HG02938 (cell line): ENCODE results near the gene MEAK7.
"Not testable (repeated sequence)": the region's sequence is repeated elsewhere in the genome, so short reads cannot be mapped to it uniquely, and the experiment has no call there.

Experiments
- ATAC-seq: cut with Tn5 transposase; IDR thresholded peaks from one replicate; pipeline ENCODE4 v1.9.1; 2021; ENCODE audit warnings: mild to moderate bottlenecking, moderate library complexity; ENCODE audit not compliant: unreplicated experiment

Gene MEAK7

DNA sequence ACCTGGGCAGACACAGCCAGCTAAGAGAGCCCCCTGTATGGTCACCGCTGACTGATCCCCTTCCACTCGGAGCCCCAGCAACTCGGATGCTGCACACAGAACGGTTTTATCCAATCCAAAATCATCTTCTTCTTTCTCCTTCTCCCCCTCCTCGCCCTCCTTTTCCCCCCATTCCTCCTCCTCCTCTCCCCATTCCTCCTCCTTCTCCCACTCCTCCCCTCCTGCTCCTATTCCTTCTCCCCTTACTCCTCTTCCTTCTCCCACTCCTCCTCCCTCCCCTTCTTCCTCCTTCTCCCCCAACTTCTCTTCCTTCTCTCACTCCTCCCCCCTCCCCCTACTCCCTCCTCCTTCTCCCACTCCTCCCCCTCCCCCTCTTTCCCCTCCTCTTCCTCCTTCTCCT, 30.4 kb upstream of the MEAK7 start:
- no peak for ATAC-seq

DNA sequence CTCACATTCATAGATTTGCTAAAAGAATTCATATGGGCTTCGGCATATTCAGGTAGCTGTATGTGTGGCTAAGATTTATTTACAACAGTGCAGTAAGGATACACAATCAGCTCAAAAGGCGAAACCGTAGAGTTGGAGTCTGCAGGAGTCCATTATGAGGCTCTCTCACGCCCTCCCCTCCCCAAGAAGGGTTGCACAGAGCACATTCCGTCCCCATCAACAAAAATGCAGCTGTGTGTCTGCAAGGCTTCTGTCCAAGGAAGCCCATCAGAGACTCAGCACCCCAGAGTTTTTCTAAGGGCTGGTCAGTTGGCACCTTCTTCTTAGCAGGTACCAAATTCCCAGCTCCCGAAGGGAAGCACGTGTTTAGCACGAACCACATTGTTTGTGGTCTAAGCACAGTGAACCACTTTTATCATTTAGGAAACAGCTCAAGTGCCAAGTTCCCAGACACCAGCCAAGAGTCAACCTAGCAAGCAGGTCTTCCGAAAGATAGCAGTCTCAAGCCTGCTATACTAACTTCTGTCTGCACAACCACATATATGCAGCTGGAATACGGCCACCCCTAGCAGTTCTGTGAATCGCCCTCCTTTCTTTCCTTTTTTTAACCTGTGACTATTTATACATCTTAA, 28.5 kb upstream of the MEAK7 start:
- no peak for ATAC-seq

DNA sequence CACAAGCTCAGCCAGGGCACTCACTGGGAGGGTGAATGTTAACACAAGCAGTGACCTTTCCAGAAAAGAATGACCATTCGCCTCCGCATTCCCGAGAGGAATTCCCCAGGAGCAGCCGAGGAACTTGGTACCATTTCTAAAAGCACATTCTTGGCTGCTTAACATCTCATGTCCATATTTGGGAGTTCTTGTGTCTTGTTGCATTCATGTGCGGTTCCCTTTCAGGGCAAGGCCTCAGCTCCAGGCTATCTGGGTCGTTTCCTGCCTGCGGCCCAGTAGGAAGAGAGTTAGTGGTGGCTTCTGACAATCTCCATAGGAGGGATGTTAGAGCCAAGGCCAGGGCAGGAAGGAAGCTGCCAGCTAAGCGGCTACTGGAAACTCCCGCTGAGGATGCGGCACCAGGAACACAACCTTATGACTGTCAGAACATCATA, 27.8 kb upstream of the MEAK7 start:
- ATAC-seq, result no peak

DNA sequence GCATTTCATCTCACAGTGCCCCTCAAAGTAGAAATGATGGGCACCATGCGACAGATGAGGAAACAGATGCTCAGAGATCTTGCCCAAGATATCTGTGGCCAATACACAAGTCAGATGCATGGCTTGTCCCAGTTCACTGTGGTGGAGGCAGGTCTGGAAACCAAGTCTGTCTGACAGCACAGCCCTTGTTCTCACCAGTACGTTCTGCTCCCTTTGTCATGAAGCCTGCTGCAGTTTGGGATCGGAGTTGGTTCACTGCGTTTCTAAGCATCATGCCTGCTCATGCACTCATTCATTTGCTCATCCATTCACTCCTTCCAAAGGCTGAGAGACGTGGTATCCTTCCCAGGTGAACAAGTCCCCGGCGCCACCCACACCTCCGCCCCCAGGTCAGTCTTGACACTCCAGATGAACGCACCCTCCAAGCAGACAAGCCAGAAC, 27.2 kb upstream of the MEAK7 start:
- ATAC-seq, result no peak

DNA sequence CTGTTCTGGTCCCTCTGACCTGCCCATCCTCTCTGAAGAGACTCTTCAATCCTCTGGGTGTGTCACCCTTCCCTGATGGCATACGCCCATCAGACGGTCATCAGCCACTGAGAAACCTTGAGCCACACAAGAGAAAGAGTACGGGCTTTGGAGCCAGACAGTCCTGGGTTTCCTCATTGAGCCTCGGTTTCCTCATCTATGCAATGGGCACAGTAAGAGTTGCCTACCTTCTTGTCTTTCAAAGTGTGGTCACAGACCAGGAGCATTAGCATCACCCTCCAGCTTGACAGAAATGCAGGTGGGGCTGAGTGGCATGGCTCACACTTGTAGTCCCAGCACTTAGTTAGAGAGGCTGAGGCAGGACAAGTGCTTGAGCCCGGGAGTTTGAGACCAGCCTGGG, 26.1 kb upstream of the MEAK7 start:
- no peak for ATAC-seq

DNA sequence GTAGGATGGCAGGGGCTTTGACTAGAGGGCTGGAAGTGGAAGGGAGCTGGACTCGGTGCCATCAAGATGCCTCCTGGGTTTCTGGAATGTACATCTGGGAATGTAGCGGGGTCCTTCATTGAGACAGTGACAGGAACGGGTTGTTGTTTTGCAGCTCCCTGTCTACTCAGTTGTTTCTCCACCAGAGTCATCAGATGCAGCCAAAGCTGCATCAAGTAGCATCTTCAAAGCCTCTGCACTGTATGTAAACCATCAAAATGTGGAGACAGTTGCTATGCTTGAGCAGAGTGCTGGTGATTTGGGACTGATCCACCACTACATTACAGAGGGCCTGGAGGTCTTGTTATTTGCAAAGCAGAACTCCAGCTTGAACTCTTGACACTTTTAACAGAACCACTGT, 25.1 kb upstream of the MEAK7 start:
- ATAC-seq, result no peak

DNA sequence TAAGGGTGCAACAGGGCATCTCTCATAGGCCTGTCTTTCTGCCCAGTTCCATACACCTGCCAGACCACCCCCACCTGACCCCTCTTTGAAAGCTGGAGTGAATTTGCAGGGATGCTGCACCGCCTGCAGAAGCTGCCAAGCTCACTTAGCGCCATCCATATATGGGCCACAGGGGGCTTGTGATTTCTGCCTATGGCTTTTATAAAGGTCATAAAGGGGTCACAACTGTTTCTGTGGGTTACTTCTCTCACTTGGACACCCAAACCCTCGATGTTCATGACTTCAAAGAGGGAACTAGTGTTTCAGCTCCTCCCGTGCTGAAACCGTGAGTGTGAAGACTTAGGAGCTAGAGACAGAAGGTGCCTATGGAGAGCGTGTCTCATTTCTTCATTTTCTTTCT, 23.9 kb upstream of the MEAK7 start:
- no peak for ATAC-seq

DNA sequence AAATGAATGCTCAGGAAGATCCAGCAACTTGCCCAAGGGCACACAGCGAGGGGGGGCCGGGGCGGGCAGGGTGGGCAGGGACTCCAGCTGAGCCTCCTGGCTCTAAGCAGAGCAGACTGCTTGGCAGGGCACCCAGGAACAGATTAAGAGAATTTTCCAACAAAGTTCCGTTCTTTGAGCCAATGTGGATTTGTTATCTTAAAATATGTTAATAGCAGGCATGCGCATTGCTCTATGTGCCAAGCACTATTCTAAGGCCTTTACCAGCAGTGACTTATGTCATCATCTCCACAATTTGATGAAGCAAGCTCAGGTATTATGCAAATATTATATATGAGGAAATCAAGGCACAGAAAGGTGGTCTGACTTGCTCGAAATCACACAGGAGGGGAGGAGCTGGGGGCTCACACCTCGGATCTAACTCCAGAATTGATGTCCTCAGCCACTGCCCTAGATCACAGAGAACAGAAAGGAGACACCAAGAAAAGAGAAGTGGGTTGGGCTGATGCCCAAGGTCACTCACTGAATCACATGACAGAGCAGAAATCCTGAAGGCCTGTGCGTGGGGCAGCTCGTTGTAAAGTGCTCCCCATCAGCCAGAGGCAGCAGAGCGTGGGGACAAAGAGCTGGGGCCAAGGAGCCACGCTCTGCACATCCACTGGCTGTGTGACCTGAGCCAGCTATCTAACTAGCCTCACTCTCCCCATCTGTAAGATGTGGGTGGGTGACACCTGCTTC, 23.2 kb upstream of the MEAK7 start:
- no peak for ATAC-seq

DNA sequence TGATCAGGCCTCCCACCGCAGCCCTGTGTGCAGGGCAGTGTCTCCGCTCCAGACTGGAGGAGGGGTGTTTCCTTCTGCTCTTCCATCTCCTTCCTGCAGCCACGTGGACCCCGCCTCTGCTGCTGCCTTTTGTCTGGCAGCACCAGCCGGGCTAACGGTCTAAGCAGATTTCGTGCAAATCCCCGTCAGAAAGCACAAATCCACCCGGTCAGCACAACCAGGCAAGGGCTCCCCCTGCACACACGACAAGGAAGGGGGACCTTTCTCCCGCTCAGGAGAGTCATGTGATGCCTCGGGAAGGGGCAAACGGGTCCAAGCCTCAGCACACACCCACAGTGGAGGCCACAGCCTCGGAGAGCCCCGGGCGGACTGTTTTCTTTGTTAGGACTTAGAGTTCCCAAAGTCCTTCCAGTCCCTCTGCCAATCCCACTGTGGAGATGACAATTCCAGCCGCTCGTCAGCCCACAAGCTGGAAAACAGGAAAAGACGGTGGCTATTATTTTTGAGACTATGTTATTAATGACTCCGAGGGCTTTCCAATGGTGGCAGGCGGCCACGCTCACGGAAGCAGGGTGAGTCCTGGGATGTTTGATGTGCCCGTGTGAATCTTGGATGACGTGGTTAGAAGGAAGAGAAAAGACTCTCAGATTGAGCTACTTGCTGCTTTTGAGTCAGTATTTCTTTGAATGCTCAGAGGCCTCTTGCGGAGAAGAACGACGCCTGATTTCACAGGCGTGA, 22.5 kb upstream of the MEAK7 start:
- ATAC-seq, result no peak

DNA sequence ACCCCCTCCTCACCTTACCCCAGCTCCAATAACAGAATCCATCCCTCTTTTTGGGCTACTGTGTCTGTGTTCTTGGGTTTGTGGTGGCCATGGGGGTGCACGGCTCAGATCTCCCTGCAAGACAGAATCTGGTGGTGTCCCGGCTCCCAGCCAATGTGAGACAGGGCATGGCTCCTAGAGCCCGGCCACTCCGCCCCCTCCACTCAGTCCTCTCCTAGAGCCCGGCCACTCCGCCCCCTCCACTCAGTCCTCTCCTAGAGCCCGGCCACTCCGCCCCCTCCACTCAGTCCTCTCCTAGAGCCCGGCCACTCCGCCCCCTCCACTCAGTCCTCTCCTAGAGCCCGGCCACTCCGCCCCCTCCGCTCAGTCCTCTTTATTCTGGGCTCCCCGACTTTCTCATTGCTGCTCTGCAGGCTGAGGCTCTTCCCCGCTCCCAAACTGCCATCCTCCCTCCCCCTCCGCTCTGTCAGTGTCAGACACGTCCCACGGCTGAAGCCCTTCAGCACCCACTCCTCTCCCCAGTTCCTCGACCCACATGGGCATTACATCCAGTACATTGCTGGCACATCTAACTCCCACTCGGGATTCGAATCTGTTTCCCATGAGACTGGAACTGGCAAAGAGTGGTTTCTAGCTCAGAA, 20.6 kb upstream of the MEAK7 start:
- not testable (repeated sequence) for ATAC-seq

DNA sequence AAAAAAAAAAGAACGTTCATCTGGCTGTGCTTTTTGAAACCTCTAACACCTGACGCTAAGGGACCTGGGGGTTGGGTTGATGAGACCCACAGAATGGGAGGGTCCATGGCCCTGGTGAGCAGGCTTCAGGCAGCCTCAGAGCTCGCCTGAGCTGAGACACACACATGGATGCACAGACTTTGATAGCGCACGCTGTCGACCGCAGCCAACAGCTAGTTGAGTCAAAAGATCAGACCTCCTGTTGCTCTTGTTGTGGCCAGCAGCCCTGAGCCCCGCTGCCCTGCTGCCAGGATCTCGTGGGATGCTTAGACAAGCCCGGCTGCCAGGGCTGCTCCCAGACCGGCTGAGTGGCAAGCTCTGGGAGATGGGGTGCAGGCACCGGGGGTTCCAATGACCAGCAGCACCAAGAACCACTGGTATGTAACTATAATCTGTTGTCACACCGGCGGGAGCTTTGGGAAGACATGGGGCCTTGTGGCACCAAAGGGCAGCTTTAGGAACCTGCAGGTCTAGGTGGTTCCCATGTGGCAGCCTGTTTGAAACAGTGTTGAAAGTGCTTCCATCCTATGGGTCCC, 20.0 kb upstream of the MEAK7 start:
- ATAC-seq, result no peak

DNA sequence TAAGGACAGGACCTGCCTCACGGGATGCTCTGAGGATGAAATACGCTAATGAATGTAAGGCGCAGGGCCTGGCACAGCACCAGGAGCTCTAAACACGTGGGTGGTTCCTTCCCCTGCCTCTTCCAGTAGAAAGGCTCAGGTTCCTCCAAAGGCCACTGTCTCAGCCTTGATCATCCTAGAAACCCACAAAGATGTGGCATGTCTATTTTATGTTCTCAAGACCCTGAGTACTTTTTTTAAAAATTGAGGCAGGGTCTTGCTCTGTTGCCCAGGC, 17.0 kb upstream of the MEAK7 start:
- no peak for ATAC-seq

DNA sequence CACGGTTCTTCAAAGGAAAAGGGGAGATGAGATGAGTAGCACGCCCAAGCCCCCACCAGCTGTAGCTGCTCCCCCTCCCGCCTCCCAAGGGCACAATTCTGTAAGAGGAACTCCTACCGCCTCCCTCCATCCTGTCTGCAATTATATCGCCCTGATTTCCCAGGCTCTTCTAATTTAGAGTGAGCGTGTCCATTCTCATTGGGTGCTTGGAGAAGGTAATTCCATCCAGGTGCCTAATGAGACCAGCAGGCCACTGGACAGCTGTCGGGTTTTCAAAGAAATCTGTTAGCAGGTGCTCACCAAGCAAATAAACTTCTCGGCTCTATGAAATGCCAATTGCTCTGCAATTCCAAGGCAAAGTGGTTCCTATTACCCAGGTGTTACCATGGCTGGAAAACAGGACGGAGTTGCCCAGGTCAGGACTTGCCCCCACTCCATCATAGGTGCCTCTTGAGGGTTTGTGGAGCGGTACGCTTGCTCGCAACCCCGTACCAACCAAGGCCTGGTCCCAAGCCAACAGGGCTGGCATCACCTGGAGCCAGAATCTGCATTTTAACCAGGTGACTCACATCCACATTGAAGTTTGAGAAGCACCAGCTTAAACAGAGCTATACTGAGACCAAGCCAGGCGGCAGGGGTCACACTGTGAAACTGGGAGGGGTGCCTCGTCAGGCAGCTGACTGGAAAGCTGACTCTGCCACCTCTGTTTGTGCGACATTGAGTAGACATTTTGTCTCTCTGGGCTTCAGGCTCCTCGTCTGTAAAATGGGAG, 16.5 kb upstream of the MEAK7 start:
- ATAC-seq, result no peak

DNA sequence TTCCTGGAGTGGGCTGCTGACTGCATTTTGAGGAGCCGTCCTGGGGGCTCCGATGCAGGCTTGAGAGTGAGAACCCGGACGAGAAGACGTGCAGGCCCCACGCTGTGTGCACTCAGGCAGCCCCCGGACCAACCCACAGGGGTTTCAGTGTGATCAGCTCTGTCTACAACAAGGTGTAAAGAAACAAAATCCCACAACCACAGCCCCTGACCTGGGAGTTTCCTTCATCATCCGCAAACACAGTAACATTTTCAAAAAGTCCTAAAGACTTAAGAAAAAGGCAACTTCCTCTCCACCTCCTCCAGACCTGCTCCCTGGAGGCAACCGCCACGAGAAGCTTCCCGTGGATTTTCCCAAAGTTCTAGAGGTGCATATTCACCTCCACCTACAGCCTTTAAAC, 15.4 kb upstream of the MEAK7 start:
- ATAC-seq, result no peak

DNA sequence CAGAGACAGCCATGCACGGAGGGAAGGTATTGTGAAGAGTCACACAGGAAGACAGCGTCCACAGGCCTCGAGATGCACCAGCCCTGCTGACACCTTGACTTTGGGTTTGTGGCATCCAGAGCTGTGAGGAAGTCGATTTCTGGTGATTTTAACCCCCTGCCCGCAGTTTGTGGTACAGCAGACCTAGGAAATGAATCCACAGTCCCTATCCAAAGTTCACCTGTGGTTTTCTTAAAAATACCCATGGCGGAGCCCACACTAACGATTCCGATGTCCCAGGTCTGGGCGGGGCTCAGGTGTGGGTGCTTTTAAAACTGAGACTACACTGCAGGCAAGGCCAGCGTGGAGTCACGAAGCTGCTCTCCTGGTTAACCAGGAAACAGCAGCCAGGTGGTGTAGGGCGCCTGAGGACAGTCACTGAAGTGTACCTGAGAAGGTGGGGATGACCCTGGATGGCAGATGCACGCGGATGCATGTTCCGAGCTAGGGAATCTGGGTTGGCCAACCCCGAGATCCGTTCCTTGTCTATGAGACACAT, 14.4 kb upstream of the MEAK7 start:
- ATAC-seq, result no peak

DNA sequence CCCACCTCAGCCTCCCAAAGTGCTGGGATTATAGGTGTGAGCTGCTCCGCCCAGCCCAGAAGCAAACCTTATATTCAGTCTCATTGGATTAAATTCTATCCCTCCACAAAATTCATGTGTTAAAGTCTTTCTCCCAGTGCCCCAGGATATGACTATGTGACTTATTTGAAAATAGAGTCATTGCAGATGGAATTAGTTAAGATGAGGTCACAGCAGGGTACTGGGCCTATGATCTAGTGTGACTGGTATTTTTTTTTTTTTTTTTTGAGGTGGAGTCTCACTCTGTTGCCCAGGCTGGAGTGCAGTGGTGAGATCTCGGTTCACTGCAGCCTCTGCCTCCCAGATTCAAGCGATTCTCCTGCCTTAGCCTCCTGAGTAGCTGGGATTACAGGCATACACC, 13.8 kb upstream of the MEAK7 start:
- ATAC-seq, result not testable (repeated sequence)

DNA sequence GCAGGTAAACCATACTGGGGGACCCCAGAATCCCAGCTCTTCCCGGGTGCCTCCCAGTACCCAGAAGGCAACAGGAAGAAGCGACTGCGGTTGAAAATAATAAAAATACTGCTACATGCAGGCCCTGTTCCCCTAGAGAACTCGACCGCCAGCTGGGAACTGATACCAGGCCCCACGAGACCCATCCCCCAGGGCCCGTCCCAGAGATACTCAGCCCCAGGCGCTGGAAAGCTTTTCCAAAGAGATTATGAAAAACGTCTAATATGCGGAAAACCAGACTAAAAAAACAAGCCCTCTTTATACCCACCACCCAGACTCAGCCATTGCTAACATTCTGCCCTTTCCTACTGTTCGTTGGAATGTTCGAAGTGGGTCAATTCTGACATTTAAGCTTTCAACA, 12.9 kb upstream of the MEAK7 start:
- no peak for ATAC-seq

DNA sequence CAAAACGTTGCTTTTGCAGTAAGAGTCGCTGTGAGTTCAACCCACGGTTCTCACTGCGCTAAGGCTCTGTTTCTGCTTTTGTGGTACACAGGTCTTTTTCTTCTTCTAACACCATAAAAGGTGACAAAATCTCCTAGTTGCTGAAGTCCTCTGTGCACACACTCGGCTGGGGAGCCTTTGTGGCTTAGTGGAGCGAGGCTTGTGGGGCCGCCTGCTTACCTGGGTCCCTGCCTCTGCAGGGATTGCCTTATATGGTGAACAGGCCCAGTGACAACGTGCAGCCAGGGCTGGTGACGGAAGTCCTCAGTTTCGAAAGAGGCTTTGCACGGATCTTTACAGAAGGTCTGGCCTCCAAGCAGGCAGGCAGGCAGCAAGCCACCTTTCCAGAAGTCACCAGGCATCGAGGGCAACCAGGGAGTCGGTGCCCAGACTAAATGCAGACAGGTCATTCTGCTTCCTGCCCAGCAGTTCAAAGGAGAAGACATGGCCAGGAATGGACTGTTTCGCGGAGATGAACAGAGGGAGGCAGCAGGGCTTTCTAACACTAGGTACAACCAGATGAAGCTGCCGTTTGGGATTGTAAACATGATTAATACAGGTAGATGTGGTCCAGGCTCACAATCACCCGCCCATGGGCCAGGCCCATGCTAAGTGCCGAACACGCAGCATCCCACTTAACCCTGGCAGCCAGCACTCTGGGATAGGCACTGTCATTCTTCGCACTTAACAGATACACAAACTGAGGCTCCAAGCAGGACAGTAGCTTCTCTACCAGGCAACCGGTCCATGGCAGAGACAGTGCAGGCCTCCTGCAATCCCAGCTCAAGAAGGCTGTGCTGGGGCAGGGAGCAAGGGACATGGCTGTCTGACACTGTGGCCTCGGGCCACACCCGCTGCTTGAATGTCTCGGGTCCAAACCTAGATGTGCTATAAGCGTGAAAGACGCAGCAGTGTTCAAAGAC, 10.7 kb upstream of the MEAK7 start:
- peak; percentile 73 for ATAC-seq

DNA sequence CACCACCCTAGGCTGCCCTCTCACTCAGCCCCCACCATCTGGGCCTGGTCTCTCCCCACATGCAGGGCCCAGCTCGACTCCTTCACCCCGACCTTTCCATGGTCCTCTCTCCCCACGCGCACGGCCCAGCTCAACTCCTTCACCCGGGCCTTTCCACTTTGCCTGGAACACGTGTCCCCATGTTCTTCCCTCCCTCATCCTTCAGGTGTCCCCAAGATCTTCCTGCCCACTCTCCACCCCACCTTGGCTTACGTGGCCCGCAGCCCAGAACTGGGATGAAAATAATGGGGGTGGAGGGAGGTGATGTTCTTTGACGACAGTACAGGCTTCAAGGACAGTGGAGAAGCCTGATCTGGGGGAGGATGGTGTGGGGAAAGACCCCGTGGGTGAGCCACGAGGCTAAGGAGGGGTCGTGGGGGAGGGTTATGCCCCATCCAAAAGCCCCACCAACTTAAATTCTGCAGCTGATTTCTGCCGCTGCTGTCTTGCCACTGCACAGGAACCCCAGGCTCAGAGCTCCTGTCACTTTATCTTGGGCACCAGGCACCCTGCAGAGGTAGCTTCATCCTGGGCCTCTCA, 9.9 kb upstream of the MEAK7 start:
- no peak for ATAC-seq
